ENCODE data around the gene RPP25L.

DNA sequence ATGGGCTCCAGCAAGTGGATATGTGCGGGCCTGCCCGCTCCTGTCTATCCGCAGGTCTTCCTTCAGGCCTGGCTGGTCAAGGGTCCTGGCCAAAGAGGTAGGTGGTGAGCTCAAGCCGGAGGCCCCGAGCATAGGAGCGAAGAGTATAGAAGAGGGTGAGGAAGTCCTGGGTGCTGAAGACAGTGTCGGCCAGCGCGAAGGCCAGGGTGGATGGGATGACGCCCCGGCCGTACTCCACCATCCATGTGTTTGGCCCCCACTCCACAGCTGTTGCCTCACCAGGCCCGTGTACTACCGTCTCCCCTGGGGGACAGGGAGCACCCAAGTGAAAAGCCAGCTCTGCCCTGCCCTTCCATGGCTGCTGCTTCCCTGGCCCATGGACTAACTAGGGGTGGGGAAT, 23.7 kb upstream of the RPP25L start:
- TF ChIP-seq, protein P1, sequence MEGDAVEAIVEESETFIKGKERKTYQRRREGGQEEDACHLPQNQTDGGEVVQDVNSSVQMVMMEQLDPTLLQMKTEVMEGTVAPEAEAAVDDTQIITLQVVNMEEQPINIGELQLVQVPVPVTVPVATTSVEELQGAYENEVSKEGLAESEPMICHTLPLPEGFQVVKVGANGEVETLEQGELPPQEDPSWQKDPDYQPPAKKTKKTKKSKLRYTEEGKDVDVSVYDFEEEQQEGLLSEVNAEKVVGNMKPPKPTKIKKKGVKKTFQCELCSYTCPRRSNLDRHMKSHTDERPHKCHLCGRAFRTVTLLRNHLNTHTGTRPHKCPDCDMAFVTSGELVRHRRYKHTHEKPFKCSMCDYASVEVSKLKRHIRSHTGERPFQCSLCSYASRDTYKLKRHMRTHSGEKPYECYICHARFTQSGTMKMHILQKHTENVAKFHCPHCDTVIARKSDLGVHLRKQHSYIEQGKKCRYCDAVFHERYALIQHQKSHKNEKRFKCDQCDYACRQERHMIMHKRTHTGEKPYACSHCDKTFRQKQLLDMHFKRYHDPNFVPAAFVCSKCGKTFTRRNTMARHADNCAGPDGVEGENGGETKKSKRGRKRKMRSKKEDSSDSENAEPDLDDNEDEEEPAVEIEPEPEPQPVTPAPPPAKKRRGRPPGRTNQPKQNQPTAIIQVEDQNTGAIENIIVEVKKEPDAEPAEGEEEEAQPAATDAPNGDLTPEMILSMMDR (IDR thresholded peaks at IDR 0.05), result no peak
- no peak for TF ChIP-seq POLR2A (IDR thresholded peaks at IDR 0.05)
- no peak for TF ChIP-seq EP300 (IDR thresholded peaks at IDR 0.05; ENCODE audit: low read depth)

All from transverse colon (tissue), 3 donors.